Measurements from ENCODE around the gene GSX2.

DNA sequence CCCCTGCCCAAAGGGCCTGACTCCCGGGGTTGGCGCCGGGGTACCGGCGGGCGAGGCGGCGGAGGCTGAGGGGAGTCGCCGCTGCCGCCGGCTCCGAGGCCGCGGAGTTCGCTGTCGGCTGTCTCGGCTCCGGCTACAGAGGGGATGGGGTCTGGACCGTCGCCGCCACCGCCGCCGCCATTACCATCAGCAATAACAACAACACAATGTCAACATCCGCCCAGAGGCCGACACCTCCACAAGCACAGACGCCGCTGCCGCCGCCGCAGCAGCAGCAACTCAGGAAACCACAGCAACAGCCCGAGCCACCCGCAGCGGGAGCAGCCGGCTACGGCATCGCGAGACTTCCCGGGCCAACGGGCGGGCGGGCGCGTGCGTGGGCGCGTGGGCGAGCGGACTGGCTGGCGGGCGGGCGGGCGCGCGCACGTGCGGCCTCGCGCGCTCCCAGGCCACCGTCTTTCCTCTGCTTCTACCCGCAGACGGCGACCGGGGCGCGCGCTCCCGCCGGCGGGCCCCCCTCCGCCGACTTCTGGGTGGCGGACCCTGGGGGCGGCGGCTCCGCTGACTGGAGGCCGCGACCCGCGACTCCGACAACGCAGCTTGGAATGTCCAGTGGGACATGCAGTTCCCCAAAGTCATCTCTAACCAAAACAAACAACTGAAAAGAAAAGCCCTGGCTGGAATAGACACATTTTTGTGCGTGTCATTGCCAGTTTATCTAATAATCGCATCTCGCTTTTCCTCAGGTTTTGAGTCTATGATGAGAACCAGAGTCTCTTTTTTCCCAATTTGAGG is 35.4 kb upstream of the GSX2 start, which contains the start of gene CHIC2:
- TF ChIP-seq CTCF (conservative IDR thresholded peaks at IDR 0.05 in 1 of 2, IDR thresholded peaks at IDR 0.05 in 1 of 2; ENCODE audit: low read depth in 1 of 2, low read length in 2 of 2) (no peak), EZH2 (IDR thresholded peaks at IDR 0.05; ENCODE audit: low read length, missing control alignments) (no peak)

Measured in fibroblast of lung (primary cell).